GM18499 (cell line): Measurements from ENCODE around the gene NGDN.

Experiments used
- ATAC-seq: cut with Tn5 transposase; IDR thresholded peaks from one replicate; pipeline ENCODE4 v1.9.1; 2021; ENCODE audit warnings: moderate number of reproducible peaks; ENCODE audit not compliant: insufficient read depth, unreplicated experiment

NGDN gene

DNA sequence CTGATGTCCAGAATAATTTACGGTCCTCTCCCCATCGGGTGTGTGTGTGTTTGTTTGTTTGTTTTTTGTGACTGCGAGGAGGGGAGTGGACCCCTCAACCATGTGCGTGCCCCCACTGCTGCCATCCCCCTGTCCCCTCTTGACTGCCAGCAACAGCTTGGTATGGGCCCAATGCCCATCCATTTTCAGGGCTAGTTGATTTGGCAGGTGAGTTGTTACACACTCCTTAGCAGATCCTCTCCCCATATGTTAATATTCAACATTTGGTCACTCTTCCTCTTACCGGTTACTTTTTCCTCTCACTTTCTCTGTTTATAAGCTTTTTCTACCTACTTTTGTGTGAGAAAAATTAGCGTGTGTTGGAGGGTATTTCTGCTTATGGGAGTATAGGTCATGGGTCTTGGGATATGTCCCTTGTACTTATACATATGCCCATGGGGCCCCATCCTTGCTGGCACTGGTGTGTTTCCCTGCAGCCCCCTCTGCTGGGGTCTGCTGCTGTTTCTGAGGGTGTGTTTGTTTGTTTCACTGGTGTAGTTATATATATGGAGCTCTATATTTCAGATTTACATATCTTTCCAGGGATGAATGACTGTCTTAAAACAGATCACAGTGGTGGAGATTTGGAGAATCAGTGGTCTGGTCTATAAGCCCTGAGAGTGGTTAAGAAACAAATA lies 48.3 kb downstream of the NGDN start:
- ATAC-seq, result no peak

DNA sequence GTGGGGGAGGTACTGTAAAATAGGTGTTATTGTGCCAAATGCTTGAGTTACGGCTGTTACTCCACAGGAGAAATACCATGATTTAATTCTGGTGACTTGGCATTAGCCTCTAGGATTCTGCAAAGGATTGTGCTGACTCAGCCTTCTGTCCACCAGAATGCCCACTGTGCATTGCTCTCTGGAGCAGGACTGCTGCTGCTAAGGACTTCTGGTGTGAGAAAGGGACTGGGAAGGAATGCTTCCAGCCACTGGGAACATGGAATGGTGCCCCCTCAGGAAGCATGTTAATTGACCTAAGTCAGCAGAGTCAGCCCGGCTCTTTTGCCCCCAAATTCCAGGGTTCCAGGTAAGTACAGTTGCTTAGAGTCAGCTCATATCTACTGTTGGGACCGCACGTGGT lies 49.2 kb downstream of the NGDN start:
- ATAC-seq, result no peak

DNA sequence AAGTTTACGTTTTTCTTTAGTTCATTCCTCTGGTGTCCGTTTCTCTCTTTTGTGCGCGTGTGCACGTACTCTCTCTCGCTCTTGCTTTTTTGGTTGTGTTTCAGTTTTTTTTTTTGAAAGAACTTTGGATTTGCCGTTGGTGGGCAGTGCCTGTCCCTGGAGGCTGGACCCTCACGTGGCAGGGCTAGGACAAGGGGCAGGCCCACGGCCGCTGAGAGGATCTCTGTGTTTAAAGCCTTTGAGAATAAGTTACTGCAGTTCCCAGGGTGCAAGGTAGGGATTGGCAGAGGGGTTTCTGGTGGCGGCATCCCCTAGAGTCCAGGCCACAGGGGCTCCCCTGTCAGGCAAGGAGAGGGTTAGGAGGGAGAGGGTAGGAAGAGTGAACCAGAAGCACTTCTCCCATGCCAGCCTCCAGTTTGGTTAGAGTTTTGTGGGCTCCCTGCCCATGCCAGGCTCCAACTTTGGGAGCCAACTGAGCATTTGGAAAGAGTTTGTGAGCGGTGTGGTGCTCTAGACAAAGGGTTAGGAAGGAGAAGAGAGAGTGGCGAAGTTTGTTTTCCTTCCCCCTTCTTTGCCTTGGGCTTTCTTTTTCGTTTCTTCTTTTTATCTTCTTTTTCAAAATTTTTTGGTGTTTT lies 51.5 kb downstream of the NGDN start:
- ATAC-seq, result no peak

- no peak for ATAC-seq
Observed at GRCh38 chr14:23521785-23522640, 52.5 kb downstream of the NGDN start.

DNA sequence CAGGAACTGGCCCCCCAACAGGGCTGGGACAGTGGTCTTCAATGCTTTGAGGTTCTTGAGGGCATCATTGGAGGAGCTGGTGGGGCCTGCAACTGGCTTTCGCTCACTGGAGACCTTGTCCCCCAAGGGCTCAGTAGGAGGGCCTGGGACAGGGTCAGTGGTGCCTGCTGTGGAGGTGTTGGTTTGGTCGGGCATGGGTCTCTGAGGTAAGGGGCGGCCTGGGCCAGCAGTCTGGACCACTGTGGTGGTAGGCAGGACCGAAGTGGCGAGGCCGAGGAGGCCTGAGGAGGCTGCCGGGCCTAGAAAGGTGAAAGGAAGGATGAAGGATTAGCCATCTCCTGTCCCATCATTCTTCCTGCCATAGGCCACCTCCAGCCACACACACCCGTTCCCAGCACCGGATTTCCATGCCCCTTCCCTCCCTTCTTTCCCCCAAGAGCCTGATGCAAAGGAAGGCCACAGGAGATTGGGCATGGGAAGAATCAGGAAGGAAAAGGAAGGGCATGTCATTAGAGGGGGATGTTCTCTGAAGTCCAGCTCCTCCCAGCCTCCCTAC lies 53.2 kb downstream of the NGDN start:
- ATAC-seq, result no peak

- ATAC-seq, result no peak
Observed at GRCh38 chr14:23523229-23524016, 53.9 kb downstream of the NGDN start.

- no peak for ATAC-seq
Observed at GRCh38 chr14:23524954-23525353, 55.5 kb downstream of the NGDN start.

GRCh38 chr14:23525611-23526010 lies 56.1 kb downstream of the NGDN start:
- no peak for ATAC-seq
